NOMO-1 treated with dmso at 0.1 percent for 144 hours (cell line): ENCODE results near the gene USP27X.

Experiments
- DNase-seq: peaks from one replicate; lab custom pipeline; 2025; ENCODE audit not compliant: unreplicated experiment; lab: John Stamatoyannopoulos, UW

The USP27X gene

DNA sequence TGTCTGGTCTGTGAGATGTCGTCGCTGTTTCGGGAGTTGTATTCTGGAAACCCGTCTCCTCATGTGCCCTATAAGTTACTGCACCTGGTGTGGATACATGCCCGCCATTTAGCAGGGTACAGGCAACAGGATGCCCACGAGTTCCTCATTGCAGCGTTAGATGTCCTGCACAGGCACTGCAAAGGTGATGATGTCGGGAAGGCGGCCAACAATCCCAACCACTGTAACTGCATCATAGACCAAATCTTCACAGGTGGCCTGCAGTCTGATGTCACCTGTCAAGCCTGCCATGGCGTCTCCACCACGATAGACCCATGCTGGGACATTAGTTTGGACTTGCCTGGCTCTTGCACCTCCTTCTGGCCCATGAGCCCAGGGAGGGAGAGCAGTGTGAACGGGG, 1.4 kb downstream of the USP27X start:
- no peak for DNase-seq

DNA sequence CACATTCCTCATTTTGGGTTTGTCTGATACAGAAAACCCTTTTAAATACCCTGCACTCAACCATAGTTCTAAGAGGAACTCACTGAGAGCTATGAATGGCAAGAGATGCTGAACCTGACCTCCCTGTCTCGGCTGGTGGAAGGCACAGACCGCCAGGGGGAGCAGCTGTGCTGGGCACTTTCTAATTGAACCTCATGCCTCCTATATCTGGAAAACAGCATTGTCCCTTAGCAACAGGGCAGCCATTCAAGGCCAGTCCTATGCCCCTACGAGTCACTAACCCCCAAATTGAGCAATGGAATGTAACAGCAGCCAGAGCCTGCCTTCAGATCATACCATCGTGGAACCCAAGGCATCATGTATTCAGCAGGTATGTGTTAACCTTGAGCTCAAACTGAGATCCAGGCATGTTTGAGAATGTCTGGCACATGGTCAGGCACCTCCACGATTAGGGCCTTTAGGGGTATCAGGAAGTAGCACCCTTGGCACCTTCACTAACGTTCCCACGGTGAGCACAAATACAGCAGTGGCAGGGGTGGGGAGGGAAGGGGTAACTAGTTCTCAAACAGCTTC, 5.1 kb downstream of the USP27X start:
- peak; percentile 64 for DNase-seq

DNA sequence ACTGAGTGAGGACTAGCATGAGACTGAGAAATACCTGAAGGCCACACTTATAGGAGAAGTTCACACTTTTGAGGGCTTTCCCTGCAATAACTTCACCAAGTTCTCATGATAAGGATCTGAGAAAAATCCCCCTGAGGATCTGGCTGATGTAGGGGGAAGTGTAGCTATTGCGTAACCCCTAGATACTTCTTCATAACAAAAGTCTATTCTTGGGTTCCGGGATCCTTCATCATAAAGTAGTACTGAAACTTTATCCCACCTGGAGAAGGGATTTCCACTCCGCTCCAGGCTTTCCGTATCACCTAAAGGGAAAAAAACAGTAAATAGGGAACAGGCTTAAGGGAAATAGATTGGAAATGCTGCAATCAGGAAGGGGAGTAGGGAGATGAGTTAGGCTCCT, 13.3 kb downstream of the USP27X start:
- DNase-seq: no peak

DNA sequence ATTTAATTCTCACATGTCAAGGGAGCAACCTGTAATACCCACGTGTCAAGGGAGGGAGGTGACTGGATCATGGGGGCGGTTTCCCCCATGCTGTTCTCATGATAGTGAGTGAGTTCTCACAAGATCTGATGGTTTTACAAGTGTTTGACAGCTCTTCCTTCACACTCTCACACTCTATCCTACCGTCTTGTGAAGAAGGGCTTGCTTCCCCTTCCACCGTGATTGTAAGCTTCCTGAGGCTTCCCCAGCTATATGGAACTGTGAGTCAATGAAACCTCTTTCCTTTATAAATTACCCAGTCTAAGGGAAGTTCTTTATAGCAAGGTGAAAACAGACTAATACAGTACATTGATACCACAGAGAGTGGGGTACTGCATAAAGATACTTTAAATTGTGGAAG, 17.7 kb downstream of the USP27X start:
- DNase-seq: no peak

DNA sequence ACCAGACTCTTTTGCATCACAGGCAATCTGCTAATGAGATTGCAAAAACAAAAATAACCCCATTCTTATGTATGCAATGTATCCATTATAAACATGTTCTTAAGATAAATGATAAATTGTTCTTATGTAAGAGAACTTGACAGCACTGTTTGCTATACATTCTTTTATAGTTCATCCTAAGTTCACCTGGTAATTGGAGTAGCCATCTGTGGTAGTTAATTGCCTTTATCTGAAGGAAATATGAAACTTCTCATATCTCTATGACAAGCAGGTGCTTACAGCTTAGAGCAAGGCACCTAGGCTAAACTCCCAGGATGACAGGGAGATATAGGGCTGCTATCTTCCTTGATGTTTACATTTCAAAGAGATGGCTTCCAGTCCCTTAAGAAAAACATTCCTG, 21.8 kb downstream of the USP27X start:
- DNase-seq: no peak

DNA sequence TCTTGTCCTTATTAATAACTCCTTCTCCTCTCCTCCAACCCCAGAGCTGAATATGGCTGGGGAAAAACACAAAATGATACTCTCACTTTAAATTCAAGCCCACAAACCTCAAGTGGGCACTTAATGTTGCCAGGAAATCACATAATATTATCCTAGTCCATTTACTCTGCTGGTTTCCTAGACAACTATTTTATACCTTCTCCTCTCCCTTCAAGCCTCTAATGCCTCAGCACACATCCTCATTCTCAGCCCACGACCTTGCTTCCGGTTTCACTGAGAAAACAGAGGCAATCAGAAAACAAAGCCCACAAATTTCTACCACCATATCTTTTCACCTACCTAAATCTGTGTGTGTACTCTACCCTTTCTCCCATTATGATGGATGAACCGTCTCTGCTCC, 31.1 kb downstream of the USP27X start:
- DNase-seq: peak; percentile 23

DNA sequence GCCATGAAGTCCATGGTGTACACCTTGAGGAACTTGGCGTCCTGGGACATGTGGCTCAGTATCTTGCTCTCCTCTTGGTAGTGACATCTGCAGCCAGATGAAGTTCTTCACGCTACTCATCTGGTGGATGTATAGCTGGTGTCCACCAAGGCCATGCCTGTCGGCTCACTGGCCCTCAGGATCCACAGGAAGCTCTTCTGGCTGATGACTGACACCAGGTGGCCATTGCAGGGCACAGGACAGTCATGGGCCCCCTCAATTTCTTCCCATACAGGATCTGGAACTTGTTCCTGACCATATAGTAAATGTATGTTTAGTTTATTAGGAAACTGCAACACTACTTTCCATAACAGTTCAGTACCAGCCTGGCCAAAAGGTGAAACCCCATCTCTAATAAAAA, 32.8 kb downstream of the USP27X start:
- no peak for DNase-seq

DNA sequence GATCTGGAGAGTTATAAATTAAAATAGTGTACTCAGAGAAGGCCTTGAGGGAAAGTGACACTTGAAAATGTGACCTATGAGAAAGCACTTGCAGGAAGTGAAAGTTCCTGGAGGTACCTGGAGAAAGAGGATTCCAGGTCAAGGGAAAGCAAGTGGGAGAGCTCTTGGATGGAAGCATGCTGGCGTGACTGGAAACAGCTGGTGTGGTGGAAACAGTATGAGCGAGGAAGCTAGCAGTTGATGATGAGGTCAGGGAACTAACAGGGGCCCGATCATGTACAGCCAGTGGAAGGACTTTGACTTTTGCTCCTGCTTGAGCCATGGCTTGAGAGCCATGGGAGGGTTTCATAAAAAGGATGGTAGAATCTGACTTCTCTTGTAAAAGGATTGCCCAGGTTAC, 33.6 kb downstream of the USP27X start:
- DNase-seq: no peak

DNA sequence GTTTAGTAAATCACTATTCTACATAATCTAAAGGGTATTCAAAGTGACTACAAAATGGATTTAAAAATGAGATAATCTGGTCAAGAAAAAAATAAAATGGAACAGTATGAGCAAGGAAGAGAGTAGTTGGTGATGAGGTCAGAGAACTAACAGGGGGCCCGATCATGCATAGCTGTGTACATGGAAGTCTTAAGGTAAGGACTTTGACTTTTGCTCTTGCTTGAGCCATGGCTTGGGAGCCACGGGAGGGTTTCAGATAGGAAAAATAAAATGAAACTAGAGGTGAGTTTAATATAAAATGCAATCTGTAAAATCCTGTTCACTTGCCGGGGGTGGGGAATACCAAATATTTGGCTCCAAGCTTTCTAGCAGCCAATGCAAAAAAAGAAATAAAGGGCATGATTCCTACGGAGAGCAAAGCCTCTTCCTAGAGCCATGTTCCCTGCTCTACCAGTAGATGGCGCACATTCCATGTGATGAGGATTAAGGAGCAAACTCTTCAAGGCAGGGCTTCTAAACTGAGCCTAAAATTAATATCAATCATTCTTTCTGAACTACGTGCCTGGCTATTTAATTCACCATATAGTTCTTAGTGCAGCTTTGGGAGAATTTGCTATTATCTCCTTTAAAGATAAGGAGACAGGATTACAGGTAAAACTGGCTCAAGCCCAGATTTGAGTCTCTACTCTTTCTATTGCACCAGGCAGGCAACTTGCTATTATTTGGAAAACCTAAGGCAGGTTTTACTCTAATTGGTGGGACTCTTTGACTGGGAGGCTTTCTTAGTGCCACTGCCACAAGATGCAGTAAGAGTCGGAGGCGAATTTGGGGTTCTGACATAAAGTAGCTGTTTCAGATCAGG, 36.3 kb downstream of the USP27X start:
- DNase-seq: peak; percentile 12

DNA sequence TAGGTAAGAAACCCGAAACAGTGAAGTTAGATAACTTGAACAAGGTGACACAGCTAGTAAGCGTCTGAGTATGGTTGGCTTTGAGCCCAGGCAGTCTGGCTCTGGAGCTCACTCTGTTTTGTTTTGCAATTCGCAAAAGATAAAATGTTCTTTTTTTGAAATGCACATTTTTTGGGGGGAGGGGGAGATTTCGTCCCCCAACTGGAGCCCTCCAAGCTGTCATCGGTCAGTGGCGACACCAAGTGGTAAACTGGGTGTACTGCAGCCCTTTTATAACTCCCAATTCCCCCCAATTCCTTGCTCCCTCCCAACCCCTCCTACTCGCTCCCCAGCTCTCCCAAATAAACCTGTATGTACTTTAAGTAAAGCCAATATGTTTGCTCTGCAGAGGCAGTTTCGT, 40.3 kb downstream of the USP27X start:
- DNase-seq: no peak

DNA sequence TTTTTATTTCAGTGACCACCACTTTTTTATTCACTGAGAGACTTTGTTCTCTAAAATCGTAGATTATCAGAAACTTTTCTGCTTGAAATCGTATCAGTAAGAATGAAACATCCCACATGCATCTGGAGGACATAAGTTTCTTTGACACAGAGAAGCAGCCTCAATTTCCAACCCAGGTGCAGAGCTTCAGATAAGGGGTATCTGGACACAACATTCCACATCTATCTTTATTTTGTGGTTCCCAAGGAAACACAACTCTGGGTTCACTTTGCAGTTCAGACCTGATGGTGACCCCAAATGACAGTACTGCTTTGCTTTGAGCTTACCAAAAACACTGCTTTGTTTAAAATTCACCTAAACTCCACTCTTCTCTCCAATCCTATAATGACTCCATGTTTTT, 41.8 kb downstream of the USP27X start:
- DNase-seq: no peak

DNA sequence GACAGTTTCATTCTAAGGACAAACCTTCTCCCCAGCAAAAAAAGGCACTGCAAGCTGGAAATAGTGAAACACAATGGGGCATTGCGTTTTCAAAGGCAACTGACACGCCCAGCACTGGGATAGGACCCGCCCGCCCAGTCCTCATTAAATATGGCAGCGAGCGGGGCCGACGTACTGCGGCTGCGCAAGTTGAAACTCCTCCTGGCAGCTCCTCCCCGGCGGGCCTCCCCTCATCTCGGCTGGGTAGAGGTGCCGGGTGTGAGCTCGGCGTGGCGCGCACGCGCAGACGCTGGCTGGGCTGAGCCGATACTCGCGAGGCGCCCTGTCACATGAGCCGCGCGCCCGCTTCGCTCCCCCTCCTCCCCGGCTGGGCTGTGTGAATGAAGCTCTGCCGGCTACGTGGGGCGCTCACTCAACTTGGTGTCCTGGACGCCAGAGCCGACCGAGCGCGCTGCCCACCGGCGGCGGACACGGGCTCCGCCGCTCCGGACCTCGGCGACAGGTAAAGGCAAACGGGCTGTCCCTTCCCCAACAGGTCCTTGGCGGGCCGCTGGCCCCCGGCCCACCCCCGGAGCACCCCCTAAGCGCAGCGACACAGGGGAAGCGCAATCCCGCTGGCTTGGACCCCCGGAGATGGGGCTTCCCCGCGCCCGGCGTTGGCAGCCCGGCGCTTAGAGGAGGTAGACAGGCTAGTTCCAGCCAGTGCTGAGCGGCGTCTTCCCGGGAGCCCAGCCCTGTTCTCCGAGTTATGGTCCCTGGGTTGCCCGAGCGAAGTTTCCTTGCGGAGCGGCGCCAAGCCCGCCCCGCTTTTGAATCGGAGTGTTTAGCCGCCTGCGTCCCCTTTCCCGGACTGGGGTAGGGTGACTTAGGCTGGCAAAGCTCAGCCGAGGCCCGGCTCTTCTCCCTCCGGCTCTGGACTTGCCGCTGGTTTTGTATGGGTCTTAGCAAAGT, 43.3 kb downstream of the USP27X start, which contains the start of gene CLCN5:
Gene CLCN5 (plus strand): TSS at position 306 of the 951 bp plus-strand sequence. CDS start 2,703 bp downstream, outside the sequence.
- peak; percentile 87 for DNase-seq

DNA sequence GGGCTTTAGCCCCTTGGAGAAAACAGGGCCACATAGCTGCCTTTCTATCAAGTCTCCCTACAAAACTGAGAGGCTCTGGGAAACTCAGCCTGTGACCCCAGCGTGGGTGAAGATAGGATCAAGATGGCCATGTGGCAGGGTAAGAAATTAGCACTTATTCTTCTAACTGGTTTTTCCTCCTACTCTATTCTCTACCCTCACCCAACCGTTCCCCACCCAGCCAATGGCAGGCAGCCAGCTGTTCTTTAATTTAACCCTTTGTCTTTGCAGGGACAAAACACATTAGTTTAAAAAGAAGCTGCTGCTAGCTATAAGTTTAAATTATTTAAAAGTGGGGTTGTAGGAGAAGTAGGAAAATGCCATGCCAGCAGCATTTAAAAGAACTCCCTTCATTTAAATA, 45.9 kb downstream of the USP27X start:
- DNase-seq: no peak

DNA sequence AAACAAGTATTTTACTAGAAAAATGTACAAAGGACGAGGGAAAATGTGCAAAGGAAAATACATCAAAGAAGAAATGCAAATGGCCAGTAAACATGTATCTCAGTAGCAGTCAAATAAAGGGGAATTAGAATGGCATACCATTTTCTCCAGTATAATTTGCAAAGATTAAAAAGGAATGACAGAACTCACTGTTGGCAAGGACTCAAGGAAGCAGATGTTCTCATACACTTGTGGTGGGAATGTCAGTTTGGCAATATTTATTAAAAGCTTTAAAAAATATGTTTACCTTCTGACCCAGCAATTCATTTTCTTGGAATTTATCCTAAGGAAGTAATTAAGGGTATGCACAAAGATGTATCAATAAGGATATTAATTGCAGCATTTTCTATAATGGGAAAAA, 50.8 kb downstream of the USP27X start:
- no peak for DNase-seq
